ENCODE measurements around the gene RAPGEF5.

DNA sequence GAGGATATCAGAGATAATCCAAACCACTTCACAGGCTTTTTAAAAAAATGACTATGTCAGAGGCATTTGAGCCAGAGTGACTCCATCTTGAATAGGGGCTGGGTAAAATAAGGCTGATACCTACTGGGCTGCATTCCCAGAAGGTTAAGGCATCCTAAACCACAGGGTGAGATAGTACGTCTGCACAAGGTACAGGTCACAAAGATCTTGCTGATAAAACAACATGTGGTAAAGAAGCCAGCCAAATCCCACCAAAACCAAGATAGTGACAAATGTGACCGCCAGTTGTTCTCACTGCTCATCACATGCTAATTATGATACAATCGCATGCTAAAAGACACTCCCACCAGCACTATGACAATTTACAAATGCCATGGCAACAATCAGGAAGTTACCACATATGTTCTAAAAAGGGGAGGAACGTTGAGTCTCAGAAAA, 177.5 kb downstream of the RAPGEF5 start:
- TF ChIP-seq, protein P1, sequence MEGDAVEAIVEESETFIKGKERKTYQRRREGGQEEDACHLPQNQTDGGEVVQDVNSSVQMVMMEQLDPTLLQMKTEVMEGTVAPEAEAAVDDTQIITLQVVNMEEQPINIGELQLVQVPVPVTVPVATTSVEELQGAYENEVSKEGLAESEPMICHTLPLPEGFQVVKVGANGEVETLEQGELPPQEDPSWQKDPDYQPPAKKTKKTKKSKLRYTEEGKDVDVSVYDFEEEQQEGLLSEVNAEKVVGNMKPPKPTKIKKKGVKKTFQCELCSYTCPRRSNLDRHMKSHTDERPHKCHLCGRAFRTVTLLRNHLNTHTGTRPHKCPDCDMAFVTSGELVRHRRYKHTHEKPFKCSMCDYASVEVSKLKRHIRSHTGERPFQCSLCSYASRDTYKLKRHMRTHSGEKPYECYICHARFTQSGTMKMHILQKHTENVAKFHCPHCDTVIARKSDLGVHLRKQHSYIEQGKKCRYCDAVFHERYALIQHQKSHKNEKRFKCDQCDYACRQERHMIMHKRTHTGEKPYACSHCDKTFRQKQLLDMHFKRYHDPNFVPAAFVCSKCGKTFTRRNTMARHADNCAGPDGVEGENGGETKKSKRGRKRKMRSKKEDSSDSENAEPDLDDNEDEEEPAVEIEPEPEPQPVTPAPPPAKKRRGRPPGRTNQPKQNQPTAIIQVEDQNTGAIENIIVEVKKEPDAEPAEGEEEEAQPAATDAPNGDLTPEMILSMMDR (IDR thresholded peaks at IDR 0.05) = no peak
- no peak for TF ChIP-seq POLR2AphosphoS5 (IDR thresholded peaks at IDR 0.05)
